Measurements from ENCODE around the gene SALL2.

SALL2 gene

GRCh38 chr14:21476925-21477681 lies 49.0 kb downstream of the SALL2 start, which contains the start of the genes RAB2B and TOX4 (continued):
- TF ChIP-seq, protein P1, sequence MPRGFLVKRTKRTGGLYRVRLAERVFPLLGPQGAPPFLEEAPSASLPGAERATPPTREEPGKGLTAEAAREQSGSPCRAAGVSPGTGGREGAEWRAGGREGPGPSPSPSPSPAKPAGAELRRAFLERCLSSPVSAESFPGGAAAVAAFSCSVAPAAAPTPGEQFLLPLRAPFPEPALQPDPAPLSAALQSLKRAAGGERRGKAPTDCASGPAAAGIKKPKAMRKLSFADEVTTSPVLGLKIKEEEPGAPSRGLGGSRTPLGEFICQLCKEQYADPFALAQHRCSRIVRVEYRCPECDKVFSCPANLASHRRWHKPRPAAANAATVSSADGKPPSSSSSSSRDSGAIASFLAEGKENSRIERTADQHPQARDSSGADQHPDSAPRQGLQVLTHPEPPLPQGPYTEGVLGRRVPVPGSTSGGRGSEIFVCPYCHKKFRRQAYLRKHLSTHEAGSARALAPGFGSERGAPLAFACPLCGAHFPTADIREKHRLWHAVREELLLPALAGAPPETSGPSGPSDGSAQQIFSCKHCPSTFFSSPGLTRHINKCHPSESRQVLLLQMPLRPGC (tag by site-specific recombination; IDR thresholded peaks at IDR 0.05) = 0 out of 2 replicates have a peak, but pooled peaks have one; percentile 55
- no peak for TF ChIP-seq MEIS1 (CRISPR knock-in tag; IDR thresholded peaks at IDR 0.05; ENCODE audit: borderline replicate concordance)
- no peak for TF ChIP-seq SCRT1 (tag by site-specific recombination; IDR thresholded peaks at IDR 0.05; ENCODE audit: borderline replicate concordance)
- peak; percentile 84 for TF ChIP-seq ZNF341 (tag by site-specific recombination; IDR thresholded peaks at IDR 0.05; ENCODE audit: low read depth)
- TF ChIP-seq KLF8 (tag by site-specific recombination; IDR thresholded peaks at IDR 0.05) = peak; percentile 89
- TF ChIP-seq ZXDB (tag by site-specific recombination; IDR thresholded peaks at IDR 0.05) = peak; percentile 85
- no peak for TF ChIP-seq ZNF48 (tag by site-specific recombination; IDR thresholded peaks at IDR 0.05)
- no peak for TF ChIP-seq ZNF747 (tag by site-specific recombination; IDR thresholded peaks at IDR 0.05)
- no peak for TF ChIP-seq ZNF654 (tag by site-specific recombination; IDR thresholded peaks at IDR 0.05; ENCODE audit: low read depth)
- peak; percentile 99 for TF ChIP-seq ZNF18 (tag by site-specific recombination; IDR thresholded peaks at IDR 0.05)
- peak; percentile 91 for TF ChIP-seq PATZ1 (tag by site-specific recombination; IDR thresholded peaks at IDR 0.05)
- TF ChIP-seq TCF7L2 (IDR thresholded peaks at IDR 0.05; ENCODE audit: borderline replicate concordance, low read depth, low read length) = no peak
- no peak for TF ChIP-seq ZNF677 (tag by site-specific recombination; IDR thresholded peaks at IDR 0.05)
- TF ChIP-seq, protein P2, sequence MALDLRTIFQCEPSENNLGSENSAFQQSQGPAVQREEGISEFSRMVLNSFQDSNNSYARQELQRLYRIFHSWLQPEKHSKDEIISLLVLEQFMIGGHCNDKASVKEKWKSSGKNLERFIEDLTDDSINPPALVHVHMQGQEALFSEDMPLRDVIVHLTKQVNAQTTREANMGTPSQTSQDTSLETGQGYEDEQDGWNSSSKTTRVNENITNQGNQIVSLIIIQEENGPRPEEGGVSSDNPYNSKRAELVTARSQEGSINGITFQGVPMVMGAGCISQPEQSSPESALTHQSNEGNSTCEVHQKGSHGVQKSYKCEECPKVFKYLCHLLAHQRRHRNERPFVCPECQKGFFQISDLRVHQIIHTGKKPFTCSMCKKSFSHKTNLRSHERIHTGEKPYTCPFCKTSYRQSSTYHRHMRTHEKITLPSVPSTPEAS (tag by site-specific recombination; IDR thresholded peaks at IDR 0.05) = no peak
- TF ChIP-seq WT1 (tag by site-specific recombination; IDR thresholded peaks at IDR 0.05) = 0 out of 2 replicates have a peak, but pooled peaks have one; percentile 11
- TF ChIP-seq ZSCAN5A (tag by site-specific recombination; IDR thresholded peaks at IDR 0.05) = no peak
- TF ChIP-seq ZNF596 (tag by site-specific recombination; IDR thresholded peaks at IDR 0.05) = no peak
- TF ChIP-seq ZNF785 (tag by site-specific recombination; IDR thresholded peaks at IDR 0.05) = no peak
- TF ChIP-seq, protein P3, sequence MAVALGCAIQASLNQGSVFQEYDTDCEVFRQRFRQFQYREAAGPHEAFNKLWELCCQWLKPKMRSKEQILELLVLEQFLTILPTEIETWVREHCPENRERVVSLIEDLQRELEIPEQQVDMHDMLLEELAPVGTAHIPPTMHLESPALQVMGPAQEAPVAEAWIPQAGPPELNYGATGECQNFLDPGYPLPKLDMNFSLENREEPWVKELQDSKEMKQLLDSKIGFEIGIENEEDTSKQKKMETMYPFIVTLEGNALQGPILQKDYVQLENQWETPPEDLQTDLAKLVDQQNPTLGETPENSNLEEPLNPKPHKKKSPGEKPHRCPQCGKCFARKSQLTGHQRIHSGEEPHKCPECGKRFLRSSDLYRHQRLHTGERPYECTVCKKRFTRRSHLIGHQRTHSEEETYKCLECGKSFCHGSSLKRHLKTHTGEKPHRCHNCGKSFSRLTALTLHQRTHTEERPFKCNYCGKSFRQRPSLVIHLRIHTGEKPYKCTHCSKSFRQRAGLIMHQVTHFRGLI (tag by site-specific recombination; IDR thresholded peaks at IDR 0.05) = no peak
- no peak for TF ChIP-seq ZNF548 (tag by site-specific recombination; IDR thresholded peaks at IDR 0.05)
- no peak for TF ChIP-seq ZNF174 (tag by site-specific recombination; IDR thresholded peaks at IDR 0.05)
- no peak; the same call in 1 of the 2 replicates for TF ChIP-seq ZNF146 (tag by site-specific recombination; IDR thresholded peaks at IDR 0.05)
- no peak for TF ChIP-seq HOXA7 (CRISPR knock-in tag; IDR thresholded peaks at IDR 0.05; ENCODE audit: borderline replicate concordance)
